ENCODE measurements around the gene NAA15. TPM values are rescaled to one million over a fixed set of nuclear protein-coding genes. Genes with fewer than 3 reads are reported as not detected.

Gene NAA15
- total and polyA plus RNA-seq, 2 of the 8 experiments (the other 6 are each of a cell fraction or from before 2014, with no cell fraction given) = 9.7 to 124 TPM

- Histone ChIP-seq H3K79me1 (ENCODE audit: low read depth, low read length) (peaks cover 11% of the 10 kb centered on the region; the same call in 1 of the 2 replicates), H2BK20ac (ENCODE audit: low read length) (no peak overlapping the region), H3K4me2 (ENCODE audit: insufficient read depth in 1 of 2, low read depth in 2 of 2, low read length in 2 of 2) (no peak overlapping the region), H2AFZ (ENCODE audit: low read length) (no peak overlapping the region), H3K4me1 (replicated peaks in 1 of 4; ENCODE audit: control insufficient read depth in 3 of 4, insufficient read depth in 4 of 4, low read length in 3 of 4) (no peaks in the 10 kb centered on the region), H3K4me3 (ENCODE audit: extremely low read depth in 1 of 4, insufficient read depth in 2 of 4, low read depth in 3 of 4, low read length in 4 of 4) (no peak overlapping the region), H2BK120ac (replicated peaks; ENCODE audit: low read depth, low read length) (no peak overlapping the region), H3K23me2 (ENCODE audit: low read depth, low read length) (no peaks in the 10 kb centered on the region), H4K91ac (replicated peaks; ENCODE audit: insufficient read length, low read length) (no peak overlapping the region), H3K18ac (ENCODE audit: extremely low read depth, low read length) (no peak overlapping the region), H2BK15ac (ENCODE audit: low read length) (no peak overlapping the region), H3K56ac (replicated peaks; ENCODE audit: insufficient read length, low read depth, low read length) (no peak overlapping the region), H3K4ac (replicated peaks; ENCODE audit: insufficient read length, low read depth, low read length) (no peak overlapping the region), H2AK5ac (ENCODE audit: low read depth, low read length) (no peak overlapping the region), H4K20me1 (replicated peaks in 1 of 2; ENCODE audit: control insufficient read depth in 1 of 2, insufficient read depth in 2 of 2, low read length in 2 of 2) (no peaks in the 10 kb centered on the region), H4K5ac (ENCODE audit: insufficient read length, low read depth, low read length) (no peak overlapping the region), H2BK12ac (ENCODE audit: low read depth, low read length) (no peak overlapping the region), H3K23ac (ENCODE audit: insufficient read length) (no peak overlapping the region), H3K27me3 (replicated peaks in 1 of 4; ENCODE audit: control insufficient read depth in 3 of 4, extremely low read depth in 1 of 4, insufficient read depth in 3 of 4, low read length in 3 of 4) (no peaks in the 10 kb centered on the region), H3K14ac (ENCODE audit: insufficient read length) (no peak overlapping the region), H3K27ac (ENCODE audit: low read depth, low read length) (no peak overlapping the region), H2BK5ac (ENCODE audit: low read depth, low read length) (no peak overlapping the region), H3K9ac (replicated peaks in 1 of 4; ENCODE audit: extremely low read depth in 1 of 4, low read depth in 3 of 4, low read length in 3 of 4) (no peak overlapping the region), H3K36me3 (ENCODE audit: control insufficient read depth in 2 of 4, insufficient read depth in 4 of 4, low read length in 3 of 4) (peaks cover 0 to 13% (median 8%) of the 10 kb centered on the region in 4 experiments; a peak in 5 of 8 replicates), H4K8ac (ENCODE audit: extremely low read depth, insufficient read depth, low read length) (no peak overlapping the region), H3K9me3 (ENCODE audit: insufficient read depth in 2 of 2, low read depth in 1 of 2, low read length in 1 of 2) (peaks cover 0 to 12% of the 10 kb centered on the region in 2 experiments; a peak in 1 of 4 replicates), H3K79me2 (ENCODE audit: control insufficient read depth in 1 of 2, insufficient read depth in 2 of 2, low read length in 2 of 2) (peaks cover 0 to 44% of the 10 kb centered on the region in 2 experiments; a peak in 3 of 4 replicates)
- no peak for TF ChIP-seq PHF8 (conservative IDR thresholded peaks at IDR 0.05; ENCODE audit: low read depth, low read length)
- WGBS, 2 experiments (ENCODE audit: extremely low coverage in 1 of 2, insufficient coverage in 1 of 2, insufficient read length in 1 of 2, insufficient replicate concordance in 2 of 2, low coverage in 1 of 2, low lambda C conversion rate in 2 of 2, missing lambda C conversion rate in 1 of 2) = 86% methylated on average over 2 of the region's 2 CpGs; no CpG with 5 or more reads in 1 of the 2 experiments
- FAIRE-seq (no peak), DNase-seq (ENCODE audit: low read depth in 1 of 2, low spot score in 2 of 2) (no peak)
- ChIA-PET CTCF (ENCODE audit: partially characterized antibody) (interaction anchor here (1.6 to 2.5 kb wide), 3 partner anchors 8 to 28 kb away, joined by 3 to 9 read pairs (median 4); no protein-coding TSS in a partner anchor), POLR2A (ENCODE audit: partially characterized antibody) (interaction anchor here (0.8 kb wide), 1 partner anchor 8 kb away, joined by 3 read pairs; no protein-coding TSS in a partner anchor)
Observed at GRCh38 chr4:139469216-139469615, 167.9 kb downstream of the NAA15 start.

Small RNA genes within 50 kb of the gene (small RNA-seq; reads per million reads assigned to genes)
- not detected for gene RF01225 (ENCODE audit: insufficient read depth)
- gene RNU6-1074P (ENCODE audit: insufficient read depth) = not detected
- gene RNU6-1214P (ENCODE audit: insufficient read depth) = not detected

Other genes with a start within 250 kb of the NAA15 start
- 44.3 and 45.6 TPM in 2 replicates for gene ELF2, start 124.3 kb upstream of the NAA15 start, total RNA-seq (2021; fragmentation: NEBNext Ultra II Directional; extraction: Animal tissue kit (Norgen Biotek cat#: 25700))
- 12.2 and 21.1 TPM in 2 replicates for gene ELF2, start 124.3 kb upstream of the NAA15 start, polyA plus RNA-seq (2011; rRNA removed)
- 2.5 and 2.8 TPM in 2 replicates for gene MGARP, start 21.3 kb upstream of the NAA15 start, total RNA-seq (2021; fragmentation: NEBNext Ultra II Directional; extraction: Animal tissue kit (Norgen Biotek cat#: 25700))
- 3.9 and 4.5 TPM in 2 replicates for gene MGARP, start 21.3 kb upstream of the NAA15 start, polyA plus RNA-seq (2011; rRNA removed)
- gene NDUFC1, start 972 bp downstream of the NAA15 start, total RNA-seq (2021; fragmentation: NEBNext Ultra II Directional; extraction: Animal tissue kit (Norgen Biotek cat#: 25700)) = 54.5 and 62.0 TPM in 2 replicates
- gene NDUFC1, start 972 bp downstream of the NAA15 start, polyA plus RNA-seq (2011; rRNA removed) = 41.9 and 48.4 TPM in 2 replicates
- 8.6 and 8.7 TPM in 2 replicates for gene RAB33B, start 152.6 kb downstream of the NAA15 start, total RNA-seq (2021; fragmentation: NEBNext Ultra II Directional; extraction: Animal tissue kit (Norgen Biotek cat#: 25700))
- gene RAB33B, start 152.6 kb downstream of the NAA15 start, polyA plus RNA-seq (2011; rRNA removed) = 4.2 and 4.5 TPM in 2 replicates

All from H1 (cell line).